Liver (tissue), 9 donors: Measurements from ENCODE around the gene FRMD4A. TPM values are rescaled to one million over a fixed set of nuclear protein-coding genes. Genes with fewer than 3 reads are reported as not detected.

Source experiments
- DNase-seq: peaks from one replicate; pipeline ENCODE4 v3.0.0-alpha.2; 2017; ENCODE audit warnings: low spot score
- H3K27ac ChIP-seq, 2 donors: one replicate each; pipeline ENCODE4 v1.7.0; 2013; ENCODE audit warnings: inconsistent platforms in 2 of 2, low read length in 2 of 2, control low read depth in 1 of 2, low read depth in 1 of 2, mild to moderate bottlenecking in 1 of 2
- H3K27me3 ChIP-seq, 4 donors: one replicate each; pipeline versions ENCODE4 v1.6.1 to v1.7.0; 2013; ENCODE audit warnings: low read length in 3 of 4, inconsistent platforms in 1 of 4, mild to moderate bottlenecking in 1 of 4, moderate library complexity in 1 of 4; ENCODE audit not compliant: control insufficient read depth in 4 of 4, insufficient read depth in 4 of 4
- H3K36me3 ChIP-seq, 4 donors: one replicate each; pipeline versions ENCODE4 v1.6.1 to v1.7.0; 2013; ENCODE audit warnings: low read length in 3 of 4, mild to moderate bottlenecking in 3 of 4, low read depth in 1 of 4, moderate library complexity in 1 of 4; ENCODE audit not compliant: control insufficient read depth in 4 of 4, insufficient read depth in 3 of 4
- H3K4me1 ChIP-seq, 4 donors: one replicate each; pipeline versions ENCODE4 v1.6.1 to v1.7.0; 2013; ENCODE audit warnings: low read length in 3 of 4, mild to moderate bottlenecking in 3 of 4, moderate library complexity in 1 of 4; ENCODE audit not compliant: control insufficient read depth in 4 of 4, insufficient read depth in 4 of 4
- H3K4me3 ChIP-seq, 3 donors: one replicate each; pipeline versions ENCODE4 v1.6.1 to v1.7.0; 2013; ENCODE audit warnings: low read length in 3 of 3, control low read depth in 1 of 3, low read depth in 1 of 3, mild to moderate bottlenecking in 1 of 3
- H3K9ac ChIP-seq, 2 donors: one replicate each; pipeline ENCODE4 v1.7.0; 2013; ENCODE audit warnings: low read length in 2 of 2, mild to moderate bottlenecking in 2 of 2, moderate library complexity in 2 of 2, control low read depth in 1 of 2, low read depth in 1 of 2
- H3K9me3 ChIP-seq, 4 donors: one replicate each; pipeline versions ENCODE4 v1.6.1 to v1.7.0; 2013; ENCODE audit warnings: low read length in 3 of 4; ENCODE audit not compliant: control insufficient read depth in 4 of 4
- FOXA2 ChIP-seq: IDR thresholded peaks from 2 replicates; pipeline ENCODE4 v1.6.1; 2016; ENCODE audit warnings: antibody characterized with exemption
- GABPA ChIP-seq, 2 donors: IDR thresholded peaks in 1 of 2; conservative IDR thresholded peaks in 1 of 2; 2 replicates each; pipeline ENCODE4 v1.6.1; 2016; ENCODE audit warnings: antibody characterized with exemption in 2 of 2, mild to moderate bottlenecking in 1 of 2, moderate library complexity in 1 of 2
- HNF4A ChIP-seq, 2 donors: conservative IDR thresholded peaks; 2 replicates each; pipeline ENCODE4 v1.6.1; 2016; ENCODE audit warnings: antibody characterized with exemption in 2 of 2, mild to moderate bottlenecking in 2 of 2
- HNF4G ChIP-seq: IDR thresholded peaks from 2 replicates; pipeline ENCODE4 v1.6.1; 2016; ENCODE audit warnings: antibody characterized with exemption
- JUND ChIP-seq, 2 donors: IDR thresholded peaks; 2 replicates each; pipeline ENCODE4 v1.6.1; 2016; ENCODE audit warnings: antibody characterized with exemption in 2 of 2
- NR2F2 ChIP-seq: IDR thresholded peaks from 2 replicates; pipeline ENCODE4 v1.6.1; 2016; ENCODE audit warnings: antibody characterized with exemption
- RAD21 ChIP-seq, 2 donors: IDR thresholded peaks; 2 replicates each; pipeline ENCODE4 v1.6.1; 2016; ENCODE audit warnings: antibody characterized with exemption in 2 of 2, mild to moderate bottlenecking in 2 of 2
- RXRA ChIP-seq, 2 donors: IDR thresholded peaks; 2 replicates each; pipeline ENCODE4 v1.6.1; 2017 to 2018; ENCODE audit warnings: antibody characterized with exemption in 2 of 2, mild to moderate bottlenecking in 1 of 2
- SP1 ChIP-seq: IDR thresholded peaks from 2 replicates; pipeline ENCODE4 v1.6.1; 2018; ENCODE audit warnings: antibody characterized with exemption, mild to moderate bottlenecking
- TAF1 ChIP-seq: conservative IDR thresholded peaks from 2 replicates; pipeline ENCODE4 v1.6.1; 2016; ENCODE audit warnings: antibody characterized with exemption, mild to moderate bottlenecking
- YY1 ChIP-seq: IDR thresholded peaks from 2 replicates; pipeline ENCODE4 v1.6.1; 2016; ENCODE audit warnings: antibody characterized with exemption, mild to moderate bottlenecking
- WGBS: extraction: QIAGEN DNeasy Blood & Tissue Kit; methylation state at CpG from one replicate; pipeline ENCODE4 v1.1.7; 2013; 5-methylcytosine and 5-hydroxymethylcytosine counted together
- polyA plus RNA-seq, 2 donors: library from polyadenylated mRNA; stranded (reverse) in 1 of 2; unstranded in 1 of 2; fragments of 200-250 nt in 1 of 2; fragments of >200 nt in 1 of 2; fragmentation: Nextera tagmentation in 1 of 2; extraction: Ambion mirVana in 1 of 2; gene quantifications; one replicate each; pipeline versions ENCODE4 v1.2.1 to v1.2.3, GENCODE V29; 2013 to 2015
- total RNA-seq, 2 donors: library from RNA; depleted of rRNA; stranded (reverse); fragments of >200 nt; gene quantifications; one replicate each; pipeline ENCODE4 v1.2.3, GENCODE V29; 2014
- TF ChIP-seq, protein P1 (sequence below): IDR thresholded peaks from 2 replicates; pipeline ENCODE4 v1.6.1; 2016; ENCODE audit warnings: antibody characterized with exemption
- TF ChIP-seq, protein P2 (sequence below): IDR thresholded peaks from 2 replicates; pipeline ENCODE4 v1.6.1; 2016; ENCODE audit warnings: antibody characterized with exemption
- TF ChIP-seq, protein P3 (sequence below): fragments of 150-350 bp; IDR thresholded peaks from 2 replicates; pipeline ENCODE4 v1.5.1; 2017; ENCODE audit warnings: improper control_type of control experiment, low read depth, low read length; ENCODE audit not compliant: missing input control
- TF ChIP-seq, protein P4 (sequence below): IDR thresholded peaks from 2 replicates; pipeline ENCODE4 v1.6.1; 2016; ENCODE audit warnings: antibody characterized with exemption
- donor health status: healthy.
- donor health status: healthy.
- donor health status: healthy.
- donor health status: healthy.
- donor health status: healthy.

The FRMD4A gene
- total and polyA plus RNA-seq, 4 donors = 8.2 to 34.3 (median 13.1) TPM

DNA sequence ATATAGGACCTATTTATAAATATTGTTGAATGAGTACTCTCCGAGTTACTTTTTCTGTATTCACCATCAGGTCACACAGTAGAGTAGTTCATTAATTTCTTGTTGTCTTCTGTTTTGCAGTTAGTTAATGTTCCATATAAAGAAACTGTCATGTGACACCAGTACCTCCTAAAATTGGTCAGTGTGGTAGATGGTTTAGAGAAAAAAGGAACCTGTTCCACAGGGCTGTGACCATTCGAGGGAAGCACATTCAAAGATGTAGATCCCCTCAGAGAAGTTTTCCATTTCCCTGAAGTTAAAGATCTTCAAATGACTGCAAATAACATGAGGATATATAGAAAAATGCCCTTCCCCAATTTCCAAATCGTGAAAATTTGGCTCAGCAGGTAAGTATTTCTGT is 698.3 kb downstream of the FRMD4A start:
- no peak for DNase-seq
- peaks cover 0 to 14% (median 10%) of the 10 kb centered on the region in 4 donors for H3K36me3 ChIP-seq
- TF ChIP-seq, protein P1, sequence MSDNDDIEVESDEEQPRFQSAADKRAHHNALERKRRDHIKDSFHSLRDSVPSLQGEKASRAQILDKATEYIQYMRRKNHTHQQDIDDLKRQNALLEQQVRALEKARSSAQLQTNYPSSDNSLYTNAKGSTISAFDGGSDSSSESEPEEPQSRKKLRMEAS = no peak
- TF ChIP-seq RXRA (IDR thresholded peaks at IDR 0.05) (no peak), TAF1 (no peak), SP1 (no peak), GABPA (IDR thresholded peaks at IDR 0.05 in 1 of 2, conservative IDR thresholded peaks at IDR 0.05 in 1 of 2) (no peak), HNF4G (no peak), NR2F2 (no peak), FOXA2 (no peak), JUND (IDR thresholded peaks at IDR 0.05) (no peak)
- TF ChIP-seq, protein P2, sequence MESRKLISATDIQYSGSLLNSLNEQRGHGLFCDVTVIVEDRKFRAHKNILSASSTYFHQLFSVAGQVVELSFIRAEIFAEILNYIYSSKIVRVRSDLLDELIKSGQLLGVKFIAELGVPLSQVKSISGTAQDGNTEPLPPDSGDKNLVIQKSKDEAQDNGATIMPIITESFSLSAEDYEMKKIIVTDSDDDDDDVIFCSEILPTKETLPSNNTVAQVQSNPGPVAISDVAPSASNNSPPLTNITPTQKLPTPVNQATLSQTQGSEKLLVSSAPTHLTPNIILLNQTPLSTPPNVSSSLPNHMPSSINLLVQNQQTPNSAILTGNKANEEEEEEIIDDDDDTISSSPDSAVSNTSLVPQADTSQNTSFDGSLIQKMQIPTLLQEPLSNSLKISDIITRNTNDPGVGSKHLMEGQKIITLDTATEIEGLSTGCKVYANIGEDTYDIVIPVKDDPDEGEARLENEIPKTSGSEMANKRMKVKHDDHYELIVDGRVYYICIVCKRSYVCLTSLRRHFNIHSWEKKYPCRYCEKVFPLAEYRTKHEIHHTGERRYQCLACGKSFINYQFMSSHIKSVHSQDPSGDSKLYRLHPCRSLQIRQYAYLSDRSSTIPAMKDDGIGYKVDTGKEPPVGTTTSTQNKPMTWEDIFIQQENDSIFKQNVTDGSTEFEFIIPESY = no peak
- WGBS = 92% methylated on average over 3 of the region's 3 CpGs
- no peak overlapping the region for H3K27ac ChIP-seq
- no peak overlapping the region for H3K4me3 ChIP-seq
- no peaks in the 10 kb centered on the region for H3K9me3 ChIP-seq
- H3K27me3 ChIP-seq = no peaks in the 10 kb centered on the region
- no peaks in the 10 kb centered on the region for H3K4me1 ChIP-seq
- H3K9ac ChIP-seq = no peak overlapping the region

DNA sequence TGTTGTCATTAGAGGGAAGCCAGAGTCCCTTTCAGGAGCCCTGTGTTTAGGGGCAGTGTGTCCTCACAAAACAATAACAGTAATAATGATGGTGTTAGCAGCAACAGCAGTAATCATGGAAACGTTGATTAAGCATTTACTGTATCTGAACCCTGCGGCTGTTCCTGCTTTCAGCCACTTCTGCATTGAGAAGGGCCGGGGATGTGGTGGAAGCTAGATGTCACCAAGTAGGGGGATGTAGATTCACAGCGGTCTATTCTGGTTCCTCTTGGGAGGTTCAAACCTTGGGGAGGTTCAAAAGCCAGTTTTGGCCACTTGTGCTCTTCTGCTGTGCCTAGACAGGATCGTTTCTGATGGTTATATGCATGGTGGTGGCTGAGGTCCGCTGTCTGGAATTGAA is 699.1 kb downstream of the FRMD4A start:
- WGBS = 91% methylated on average over 6 of the region's 6 CpGs
- Histone ChIP-seq H3K27ac (no peak overlapping the region), H3K27me3 (no peaks in the 10 kb centered on the region), H3K4me3 (no peak overlapping the region), H3K36me3 (peaks cover 0 to 14% (median 10%) of the 10 kb centered on the region in 4 donors), H3K4me1 (no peaks in the 10 kb centered on the region), H3K9me3 (no peaks in the 10 kb centered on the region), H3K9ac (no peak overlapping the region)
- TF ChIP-seq, protein P2 = no peak
- no peak for TF ChIP-seq TAF1
- TF ChIP-seq, protein P3, sequence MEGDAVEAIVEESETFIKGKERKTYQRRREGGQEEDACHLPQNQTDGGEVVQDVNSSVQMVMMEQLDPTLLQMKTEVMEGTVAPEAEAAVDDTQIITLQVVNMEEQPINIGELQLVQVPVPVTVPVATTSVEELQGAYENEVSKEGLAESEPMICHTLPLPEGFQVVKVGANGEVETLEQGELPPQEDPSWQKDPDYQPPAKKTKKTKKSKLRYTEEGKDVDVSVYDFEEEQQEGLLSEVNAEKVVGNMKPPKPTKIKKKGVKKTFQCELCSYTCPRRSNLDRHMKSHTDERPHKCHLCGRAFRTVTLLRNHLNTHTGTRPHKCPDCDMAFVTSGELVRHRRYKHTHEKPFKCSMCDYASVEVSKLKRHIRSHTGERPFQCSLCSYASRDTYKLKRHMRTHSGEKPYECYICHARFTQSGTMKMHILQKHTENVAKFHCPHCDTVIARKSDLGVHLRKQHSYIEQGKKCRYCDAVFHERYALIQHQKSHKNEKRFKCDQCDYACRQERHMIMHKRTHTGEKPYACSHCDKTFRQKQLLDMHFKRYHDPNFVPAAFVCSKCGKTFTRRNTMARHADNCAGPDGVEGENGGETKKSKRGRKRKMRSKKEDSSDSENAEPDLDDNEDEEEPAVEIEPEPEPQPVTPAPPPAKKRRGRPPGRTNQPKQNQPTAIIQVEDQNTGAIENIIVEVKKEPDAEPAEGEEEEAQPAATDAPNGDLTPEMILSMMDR = no peak
- TF ChIP-seq YY1 = no peak
- TF ChIP-seq, protein P4, sequence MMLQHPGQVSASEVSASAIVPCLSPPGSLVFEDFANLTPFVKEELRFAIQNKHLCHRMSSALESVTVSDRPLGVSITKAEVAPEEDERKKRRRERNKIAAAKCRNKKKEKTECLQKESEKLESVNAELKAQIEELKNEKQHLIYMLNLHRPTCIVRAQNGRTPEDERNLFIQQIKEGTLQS = no peak
- no peak for TF ChIP-seq RAD21 (IDR thresholded peaks at IDR 0.05)
- no peak for TF ChIP-seq NR2F2
- no peak for TF ChIP-seq JUND (IDR thresholded peaks at IDR 0.05)
- no peak for TF ChIP-seq SP1
- TF ChIP-seq, protein P1 = no peak
- TF ChIP-seq GABPA (IDR thresholded peaks at IDR 0.05 in 1 of 2, conservative IDR thresholded peaks at IDR 0.05 in 1 of 2) = no peak
- no peak for TF ChIP-seq FOXA2
- TF ChIP-seq HNF4A (conservative IDR thresholded peaks at IDR 0.05) = no peak
- DNase-seq = no peak
